Ectodermal cell (in vitro differentiated cells): Measurements from ENCODE around the gene IDH3B.

Source experiments
- H3K27ac ChIP-seq: 2 replicates; pipeline ENCODE4 v1.7.0; 2013; ENCODE audit warnings: mild to moderate bottlenecking, low read depth, low read length; ENCODE audit not compliant: insufficient read depth, poor library complexity, severe bottlenecking
- H3K27me3 ChIP-seq: 2 replicates; pipeline ENCODE4 v1.7.0; 2013; ENCODE audit warnings: mild to moderate bottlenecking, low read length; ENCODE audit not compliant: insufficient read depth, control insufficient read depth, poor library complexity, severe bottlenecking
- H3K36me3 ChIP-seq: one replicate; pipeline ENCODE4 v1.7.0; 2013; ENCODE audit warnings: low read length; ENCODE audit not compliant: control insufficient read depth, insufficient read depth
- H3K4me1 ChIP-seq: one replicate; pipeline ENCODE4 v1.7.0; 2013; ENCODE audit warnings: low read length; ENCODE audit not compliant: control insufficient read depth, insufficient read depth
- H3K4me3 ChIP-seq: 2 replicates; pipeline ENCODE4 v1.7.0; 2013; ENCODE audit warnings: low read depth, low read length, control low read depth; ENCODE audit not compliant: insufficient read depth
- H3K9me3 ChIP-seq: 2 replicates; pipeline ENCODE4 v1.7.0; 2013; ENCODE audit warnings: mild to moderate bottlenecking, low read length, moderate library complexity; ENCODE audit not compliant: control insufficient read depth
- WGBS, 2 experiments: methylation state at CpG; one replicate each; pipeline ENCODE4 v1.1.7; 2013; ENCODE audit warnings: missing lambda C conversion rate in 2 of 2; 5-methylcytosine and 5-hydroxymethylcytosine counted together

The IDH3B gene

GRCh38 chr20:2657241-2657640 is 6.8 kb downstream of the IDH3B start:
- Histone ChIP-seq H3K9me3 (no peaks in the 10 kb centered on the region), H3K4me1 (peaks cover 15% of the 10 kb centered on the region), H3K36me3 (peaks cover 58% of the 10 kb centered on the region), H3K27me3 (no peaks in the 10 kb centered on the region), H3K4me3 (no peak overlapping the region), H3K27ac (no peak overlapping the region)
- 96% methylated on average over 5 of the region's 5 CpGs for WGBS, 2 experiments

- Histone ChIP-seq H3K27me3 (no peaks in the 10 kb centered on the region), H3K9me3 (no peaks in the 10 kb centered on the region), H3K27ac (no peak overlapping the region), H3K4me1 (peaks cover 15% of the 10 kb centered on the region), H3K4me3 (no peak overlapping the region), H3K36me3 (peaks cover 58% of the 10 kb centered on the region)
- WGBS, 2 experiments, result 97% methylated on average over 12 of the region's 12 CpGs
These were observed 7.4 kb downstream of the IDH3B start for GRCh38 chr20:2656471-2657117.

GRCh38 chr20:2655331-2656116 is 8.5 kb downstream of the IDH3B start:
- peaks cover 58% of the 10 kb centered on the region for H3K36me3 ChIP-seq

GRCh38 chr20:2654831-2655230 is 9.2 kb downstream of the IDH3B start:
- WGBS, 2 experiments, result 94 to 95% methylated on average over 3 of the region's 3 CpGs
- Histone ChIP-seq H3K27ac (no peak overlapping the region), H3K4me1 (peaks cover 15% of the 10 kb centered on the region), H3K27me3 (no peaks in the 10 kb centered on the region), H3K4me3 (peak overlapping the region; percentile 90), H3K9me3 (no peaks in the 10 kb centered on the region), H3K36me3 (peaks cover 52% of the 10 kb centered on the region)

More at GRCh38 chr20:2655331-2656116, 8.5 kb downstream of the IDH3B start:
- Histone ChIP-seq H3K4me1 (peaks cover 15% of the 10 kb centered on the region), H3K4me3 (no peak overlapping the region), H3K27me3 (no peaks in the 10 kb centered on the region), H3K27ac (no peak overlapping the region), H3K9me3 (no peaks in the 10 kb centered on the region)
- 95 to 96% methylated on average over 17 of the region's 17 CpGs for WGBS, 2 experiments

GRCh38 chr20:2654384-2654822 is 9.6 kb downstream of the IDH3B start:
- no peaks in the 10 kb centered on the region for H3K9me3 ChIP-seq
- no peaks in the 10 kb centered on the region for H3K27me3 ChIP-seq
- WGBS, 2 experiments, result 94 to 96% methylated on average over 9 of the region's 9 CpGs
- no peak overlapping the region for H3K27ac ChIP-seq
- H3K36me3 ChIP-seq, result peaks cover 52% of the 10 kb centered on the region
- peak overlapping the region; percentile 90 for H3K4me3 ChIP-seq
- H3K4me1 ChIP-seq, result peaks cover 15% of the 10 kb centered on the region

GRCh38 chr20:2653556-2654383 is 10.2 kb downstream of the IDH3B start:
- Histone ChIP-seq H3K27ac (peak overlapping the region; percentile 12), H3K4me3 (peak overlapping the region; percentile 90), H3K4me1 (peaks cover 15% of the 10 kb centered on the region), H3K9me3 (no peaks in the 10 kb centered on the region), H3K36me3 (peaks cover 50% of the 10 kb centered on the region), H3K27me3 (no peaks in the 10 kb centered on the region)
- 31 to 37% methylated on average over 24 of the region's 24 CpGs for WGBS, 2 experiments

- Histone ChIP-seq H3K27me3 (no peaks in the 10 kb centered on the region), H3K4me1 (peaks cover 15% of the 10 kb centered on the region), H3K27ac (peak overlapping the region; percentile 47), H3K4me3 (peak overlapping the region; percentile 90), H3K9me3 (no peaks in the 10 kb centered on the region), H3K36me3 (peaks cover 42% of the 10 kb centered on the region)
- WGBS, 2 experiments, result 1% methylated on average over 56 of the region's 56 CpGs
These were observed 11.1 kb downstream of the IDH3B start for GRCh38 chr20:2652724-2653555.

GRCh38 chr20:2651772-2652723 is 12.0 kb downstream of the IDH3B start, which contains the start of gene NOP56:
Gene NOP56, plus strand, starts transcription at chr20:2652632. Its CDS starts 29 bp downstream, at chr20:2652661.
- peak within 1 kb of the TSS; percentile 90 for H3K4me3 ChIP-seq
- WGBS, 2 experiments, result 0% methylated on average over 98 to 101 of the region's 101 CpGs
- peak within 1 kb of the TSS; percentile 91 for H3K27ac ChIP-seq
- no peaks in the 10 kb centered on the region for H3K27me3 ChIP-seq
- H3K4me1 ChIP-seq, result peaks cover 15% of the 10 kb centered on the region
- peaks cover 33% of the 10 kb centered on the region for H3K36me3 ChIP-seq
- H3K9me3 ChIP-seq, result no peaks in the 10 kb centered on the region

GRCh38 chr20:2643708-2644107 is 20.3 kb downstream of the IDH3B start:
- 94 to 97% methylated on average over 1 of the region's 1 CpG for WGBS, 2 experiments
- no peak overlapping the region for H3K4me3 ChIP-seq
- no peaks in the 10 kb centered on the region for H3K36me3 ChIP-seq
- H3K27me3 ChIP-seq, result no peaks in the 10 kb centered on the region
- no peaks in the 10 kb centered on the region for H3K9me3 ChIP-seq
- H3K4me1 ChIP-seq, result no peaks in the 10 kb centered on the region
- H3K27ac ChIP-seq, result no peak overlapping the region
